Non-pigmented ciliary epithelial cell (primary cell): ENCODE results near the gene NEK7.

Source experiments
- DNase-seq: peaks from one replicate; pipeline ENCODE4 v3.0.0-alpha.2; 2010; ENCODE audit warnings: low read depth

The NEK7 gene

DNA sequence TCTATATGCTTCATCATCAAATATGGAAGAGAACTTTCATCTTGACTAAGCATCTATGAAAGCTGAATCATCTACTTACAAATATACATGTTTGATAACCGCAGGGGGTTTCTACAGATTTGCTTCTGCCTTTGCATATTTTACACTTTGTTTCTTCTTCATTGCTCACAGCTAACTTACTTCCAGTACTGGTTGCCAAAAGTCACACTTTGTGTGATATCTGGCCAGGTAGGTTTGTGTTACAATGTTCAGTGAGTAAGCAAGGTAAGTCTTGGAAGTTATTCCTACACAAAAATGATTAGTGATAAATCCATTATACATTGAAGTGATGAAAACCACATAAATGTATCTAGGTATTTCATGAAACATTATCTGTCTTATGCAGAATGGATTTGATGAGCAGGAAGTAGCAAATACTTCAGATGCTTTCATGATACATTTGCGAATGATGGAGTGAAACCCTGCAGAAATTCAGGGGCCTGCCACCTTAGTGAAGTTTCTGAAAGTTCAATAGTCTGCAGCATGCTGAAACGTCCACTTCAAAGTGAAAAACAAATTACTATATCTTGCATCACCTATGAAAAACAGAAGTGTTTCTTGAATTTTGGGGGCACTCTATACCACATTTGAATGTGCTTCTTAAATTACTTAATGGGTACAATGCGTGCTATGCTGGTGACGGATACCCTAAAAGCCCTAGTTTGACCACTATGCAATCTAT lies 196.3 kb downstream of the NEK7 start:
- no peak for DNase-seq

DNA sequence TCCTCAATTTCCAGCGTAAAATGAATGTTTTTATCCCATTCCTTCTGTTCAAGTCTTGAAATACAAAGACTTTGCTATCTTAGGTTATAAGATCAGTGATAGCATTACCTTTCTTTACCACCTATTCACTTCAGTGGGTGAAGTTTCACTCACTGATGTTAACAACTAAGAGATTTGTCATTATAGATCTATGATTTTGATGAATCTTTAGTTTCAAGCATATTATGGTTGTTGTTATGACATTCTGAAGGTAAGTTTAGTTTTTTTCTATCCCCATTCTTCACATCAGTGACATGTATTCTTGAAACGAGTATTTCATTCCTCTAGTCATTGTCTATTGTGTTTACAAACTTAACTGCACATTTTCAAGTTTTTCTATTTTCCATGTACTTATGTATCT lies 201.1 kb downstream of the NEK7 start:
- no peak for DNase-seq

DNA sequence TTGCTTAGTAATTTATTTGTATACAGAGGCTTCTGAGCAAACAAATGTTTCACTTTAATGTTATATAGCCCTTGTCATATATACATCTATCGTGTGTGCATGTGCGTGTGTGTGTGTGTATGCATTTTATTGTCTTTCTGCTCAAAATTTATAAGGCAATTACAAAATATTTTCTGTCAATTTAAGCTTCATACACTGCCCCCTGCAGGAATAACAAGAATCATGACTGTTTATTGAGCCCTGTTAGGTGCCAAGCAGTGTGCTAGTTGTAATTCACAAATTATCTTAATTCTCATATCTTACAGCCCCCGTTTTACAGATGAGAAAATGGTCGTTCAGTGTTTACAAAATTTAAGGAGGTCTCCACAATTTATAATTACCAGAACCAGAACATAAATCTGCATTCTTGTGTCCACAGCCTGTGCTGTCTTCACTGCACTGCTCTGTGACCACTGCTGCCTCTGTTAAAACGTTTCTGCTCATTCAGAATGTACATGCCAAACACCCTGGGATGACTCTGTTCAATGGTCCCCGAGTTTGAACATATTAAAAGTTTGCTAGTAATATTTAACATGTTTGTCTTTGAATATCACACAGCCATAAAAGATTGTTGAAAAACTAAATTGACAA lies 202.3 kb downstream of the NEK7 start:
- no peak for DNase-seq

DNA sequence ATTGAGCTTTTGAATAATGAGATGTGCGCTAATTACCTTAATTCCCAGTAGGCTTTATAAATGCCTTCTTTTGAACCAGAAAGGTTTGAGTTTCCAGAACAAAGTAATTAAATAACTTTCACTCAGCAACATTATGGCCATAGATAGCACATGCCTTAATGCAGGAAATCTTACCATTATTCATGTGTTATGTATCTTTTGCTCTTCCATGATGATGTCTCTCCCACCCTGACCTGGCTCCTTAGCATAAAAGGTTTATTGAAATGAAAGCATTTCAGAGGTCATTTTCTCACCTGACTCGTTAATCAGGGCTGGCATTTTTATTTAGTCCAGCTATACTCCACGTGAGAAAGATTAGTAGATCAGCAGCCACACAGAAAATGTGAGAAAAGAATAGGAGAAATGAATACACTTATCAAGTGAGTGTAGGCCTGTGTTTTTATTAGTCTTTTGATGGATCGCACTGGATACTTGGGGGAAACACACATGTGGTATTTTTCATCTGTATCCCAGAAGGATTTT lies 203.5 kb downstream of the NEK7 start:
- DNase-seq = no peak

DNA sequence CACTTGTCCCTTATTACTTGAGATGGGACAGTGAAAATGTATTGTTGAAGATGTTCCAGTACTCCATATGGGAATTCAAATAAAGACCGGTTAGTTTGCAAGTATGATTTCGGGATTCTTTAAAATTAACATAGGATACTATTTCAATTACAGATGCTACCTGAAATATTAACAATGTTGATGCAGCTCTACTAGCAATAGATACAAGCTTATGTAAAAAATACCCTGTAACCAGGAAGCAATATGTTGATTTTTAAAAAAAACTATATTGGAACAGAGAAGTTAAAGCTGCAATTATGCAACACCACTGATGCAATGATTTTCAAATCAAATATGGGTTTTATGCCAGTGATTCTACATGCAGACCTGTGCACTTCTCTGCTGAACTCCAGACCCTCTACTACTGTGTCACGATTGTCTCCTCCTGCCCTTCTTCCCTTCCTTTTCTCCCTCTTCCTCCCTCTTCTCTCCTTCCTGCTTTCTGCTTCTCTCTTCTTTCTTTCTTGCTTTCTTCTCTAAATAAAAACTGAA lies 204.5 kb downstream of the NEK7 start:
- no peak for DNase-seq

DNA sequence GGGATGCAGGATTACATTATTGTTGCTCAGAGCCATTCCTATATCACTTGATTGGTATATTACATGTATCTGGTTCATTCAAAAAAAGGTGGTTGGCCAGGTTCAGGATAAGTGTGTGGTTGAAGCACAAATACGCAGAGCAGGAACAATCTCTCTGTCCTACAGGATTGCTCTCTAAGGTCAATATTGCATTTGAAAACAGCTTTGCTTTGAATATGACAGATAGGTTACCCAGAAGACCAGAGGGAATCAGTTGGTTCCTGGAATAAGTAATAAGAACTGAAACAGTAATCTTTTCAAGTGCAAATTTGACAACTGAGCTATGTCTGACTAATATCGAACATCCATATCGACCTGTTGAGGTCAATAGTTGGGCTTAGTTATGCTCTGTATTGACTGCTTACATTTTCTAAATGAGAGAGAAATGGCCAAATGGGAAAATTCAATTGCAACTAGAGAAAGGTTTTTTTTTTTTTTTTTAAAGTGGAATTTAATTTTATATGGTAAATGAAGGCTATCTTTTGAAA lies 206.9 kb downstream of the NEK7 start:
- no peak for DNase-seq

DNA sequence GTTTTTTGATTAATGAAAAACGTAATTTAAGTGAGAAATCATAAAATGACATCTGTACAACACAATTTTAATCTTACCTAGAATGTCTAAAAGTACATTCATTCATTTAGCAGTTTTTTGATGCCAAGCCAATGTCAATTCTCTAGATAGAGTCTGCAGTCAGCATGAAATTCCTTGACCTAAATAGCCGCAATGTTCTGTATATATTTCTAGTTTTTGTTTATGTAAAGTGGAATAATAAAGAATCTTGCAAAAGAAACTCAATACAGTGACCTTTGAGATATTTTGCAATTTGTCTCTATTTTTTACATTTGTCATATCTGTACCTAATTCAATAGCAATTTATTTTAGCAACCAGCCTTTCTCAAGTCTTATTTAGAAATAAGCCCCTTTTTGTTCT lies 207.7 kb downstream of the NEK7 start:
- DNase-seq = no peak

DNA sequence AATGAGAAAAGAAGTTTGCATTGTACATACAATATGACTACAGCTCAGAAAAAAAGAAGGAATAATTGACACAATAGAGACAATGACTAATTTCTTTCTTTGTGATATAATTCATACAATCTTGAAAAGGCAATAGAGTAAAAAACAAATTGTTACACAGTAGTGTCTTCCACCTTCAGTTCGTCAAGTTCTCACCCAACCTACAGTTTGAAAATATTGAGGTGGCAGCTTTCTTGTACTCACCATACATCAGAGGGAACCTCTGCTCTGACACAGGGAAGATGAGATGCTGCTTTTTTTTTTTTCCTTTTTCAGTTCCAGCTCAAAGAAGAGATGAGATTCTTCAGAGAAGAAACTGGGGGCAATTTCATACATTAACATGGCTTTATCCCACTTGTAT lies 210.5 kb downstream of the NEK7 start:
- no peak for DNase-seq

DNA sequence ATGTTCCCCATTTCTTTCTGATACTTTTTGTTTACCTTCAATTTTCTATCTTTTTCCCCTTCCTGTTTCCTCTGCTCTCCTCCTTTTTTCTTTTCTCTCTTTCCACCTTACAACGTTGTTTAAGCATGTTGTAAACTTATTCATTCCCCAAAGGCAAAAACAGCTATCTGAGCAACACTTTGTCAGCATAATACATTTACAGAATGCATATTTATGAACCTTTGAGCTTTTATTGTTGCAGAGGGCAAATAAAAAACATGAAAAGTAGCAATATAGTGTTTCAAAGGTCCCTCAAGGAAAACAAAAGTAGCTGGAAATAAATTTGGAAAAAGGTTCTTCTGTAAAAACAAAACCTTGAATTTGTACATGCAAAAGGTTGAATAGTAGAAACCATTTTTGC lies 214.2 kb downstream of the NEK7 start:
- no peak for DNase-seq
